ENCODE results near the gene SLC26A2. TPM values are rescaled to one million over a fixed set of nuclear protein-coding genes. Genes with fewer than 3 reads are reported as not detected.

The SLC26A2 gene
- total RNA-seq, 1 donor from 2014 or later: 15.4 TPM

- DNase-seq (ENCODE audit: low read depth): no peak
- Histone ChIP-seq H3K27me3 (ENCODE audit: control insufficient read depth, insufficient read depth, low read length) (no peaks in the 10 kb centered on the region), H3K36me3 (ENCODE audit: control insufficient read depth, insufficient read depth, low read length) (peaks cover 9% of the 10 kb centered on the region), H3K4me3 (ENCODE audit: low read depth, low read length) (no peak overlapping the region)
- TF ChIP-seq, protein P1, sequence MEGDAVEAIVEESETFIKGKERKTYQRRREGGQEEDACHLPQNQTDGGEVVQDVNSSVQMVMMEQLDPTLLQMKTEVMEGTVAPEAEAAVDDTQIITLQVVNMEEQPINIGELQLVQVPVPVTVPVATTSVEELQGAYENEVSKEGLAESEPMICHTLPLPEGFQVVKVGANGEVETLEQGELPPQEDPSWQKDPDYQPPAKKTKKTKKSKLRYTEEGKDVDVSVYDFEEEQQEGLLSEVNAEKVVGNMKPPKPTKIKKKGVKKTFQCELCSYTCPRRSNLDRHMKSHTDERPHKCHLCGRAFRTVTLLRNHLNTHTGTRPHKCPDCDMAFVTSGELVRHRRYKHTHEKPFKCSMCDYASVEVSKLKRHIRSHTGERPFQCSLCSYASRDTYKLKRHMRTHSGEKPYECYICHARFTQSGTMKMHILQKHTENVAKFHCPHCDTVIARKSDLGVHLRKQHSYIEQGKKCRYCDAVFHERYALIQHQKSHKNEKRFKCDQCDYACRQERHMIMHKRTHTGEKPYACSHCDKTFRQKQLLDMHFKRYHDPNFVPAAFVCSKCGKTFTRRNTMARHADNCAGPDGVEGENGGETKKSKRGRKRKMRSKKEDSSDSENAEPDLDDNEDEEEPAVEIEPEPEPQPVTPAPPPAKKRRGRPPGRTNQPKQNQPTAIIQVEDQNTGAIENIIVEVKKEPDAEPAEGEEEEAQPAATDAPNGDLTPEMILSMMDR (IDR thresholded peaks at IDR 0.05; ENCODE audit: insufficient read depth, low read length, poor library complexity, severe bottlenecking): no peak
Observed at GRCh38 chr5:150035139-150035895, 74.8 kb downstream of the SLC26A2 start.

GRCh38 chr5:150036513-150036912, 76.0 kb downstream of the SLC26A2 start:
- DNase-seq (ENCODE audit: low read depth): peak; percentile 74
- H3K4me3 ChIP-seq (ENCODE audit: low read depth, low read length): no peak overlapping the region
- H3K36me3 ChIP-seq (ENCODE audit: control insufficient read depth, insufficient read depth, low read length): peaks cover 10% of the 10 kb centered on the region
- H3K27me3 ChIP-seq (ENCODE audit: control insufficient read depth, insufficient read depth, low read length): no peaks in the 10 kb centered on the region
- TF ChIP-seq, protein P1 (IDR thresholded peaks at IDR 0.05; ENCODE audit: insufficient read depth, low read length, poor library complexity, severe bottlenecking): no peak

Other genes starting within 250 kb of the SLC26A2 start
- gene PPARGC1B, start 230.4 kb upstream of the SLC26A2 start, total RNA-seq: 0.38 and 0.68 TPM in 2 replicates
- gene PDE6A, start 16.0 kb upstream of the SLC26A2 start, total RNA-seq: not detected in 2 replicates
- gene TIGD6, start 39.9 kb downstream of the SLC26A2 start, total RNA-seq: 4.1 and 4.7 TPM in 2 replicates
- 64.0 and 72.4 TPM in 2 replicates for gene HMGXB3, start 40.0 kb downstream of the SLC26A2 start, total RNA-seq
- 0.41 and 0.75 TPM in 2 replicates for gene CSF1R, start 125.8 kb downstream of the SLC26A2 start, total RNA-seq
- 17.1 and 18.3 TPM in 2 replicates for gene PDGFRB, start 195.1 kb downstream of the SLC26A2 start, total RNA-seq
- gene CDX1, start 206.0 kb downstream of the SLC26A2 start, total RNA-seq: 0.33 and 0.48 TPM in 2 replicates
- not detected in 2 replicates for gene SLC6A7, start 229.3 kb downstream of the SLC26A2 start, total RNA-seq

All from kidney epithelial cell (primary cell).